CD4-positive, alpha-beta T cell (primary cell): ENCODE measurements around the gene TBC1D22A. TPM values are rescaled to one million over a fixed set of nuclear protein-coding genes. Genes with fewer than 3 reads are reported as not detected.

Source experiments
- ATAC-seq: fragments of 200-7000 bp; cut with Tn5 transposase; one replicate; pipeline ENCODE4 v1.10.0; 2022; ENCODE audit warnings: mild to moderate bottlenecking; ENCODE audit not compliant: poor library complexity
- CTCF ChIA-PET: fragments of 350-600 bp; sonication (Branson Sonifier 250); formaldehyde crosslinking; loops from one replicate; lab custom pipeline; 2021; ENCODE audit warnings: antibody characterized with exemption, inconsistent platforms; lab: Charles Lee
- POLR2A ChIA-PET: fragments of 350-600 bp; sonication (Branson Sonifier 250); formaldehyde crosslinking; loops from one replicate; lab custom pipeline; 2021; ENCODE audit warnings: antibody characterized with exemption, inconsistent platforms; lab: Charles Lee
- DNase-seq, 14 experiments: peaks; one replicate each; pipeline ENCODE4 v3.0.0-alpha.2; 2013 to 2020; ENCODE audit warnings: mixed read lengths in 2 of 14
- H3K27ac ChIP-seq, 2 donors: one replicate each; pipeline versions ENCODE4 v1.5.1 to v1.7.0; 2013; ENCODE audit warnings: low read length in 2 of 2, low read depth in 1 of 2, mild to moderate bottlenecking in 1 of 2
- H3K27me3 ChIP-seq, 2 experiments: 1 replicate in 1 of 2; 2 replicates in 1 of 2; pipeline versions ENCODE4 v1.6.1 to v1.7.0; 2013; ENCODE audit warnings: low read length in 2 of 2, control low read depth in 1 of 2, mild to moderate bottlenecking in 1 of 2, moderate library complexity in 1 of 2; ENCODE audit not compliant: insufficient read depth in 2 of 2, control insufficient read depth in 1 of 2
- H3K36me3 ChIP-seq: one replicate; pipeline ENCODE4 v1.6.1; 2013; ENCODE audit warnings: low read length, control low read depth; ENCODE audit not compliant: insufficient read depth
- H3K4me1 ChIP-seq: one replicate; pipeline ENCODE4 v1.6.1; 2013; ENCODE audit warnings: low read length, control low read depth; ENCODE audit not compliant: insufficient read depth
- H3K4me3 ChIP-seq: one replicate; pipeline ENCODE4 v1.5.1; 2013; ENCODE audit warnings: mild to moderate bottlenecking, low read length, moderate library complexity
- H3K9me3 ChIP-seq, 2 experiments: 1 replicate in 1 of 2; 2 replicates in 1 of 2; pipeline versions ENCODE4 v1.6.1 to v1.7.0; 2013; ENCODE audit warnings: low read length in 2 of 2, mild to moderate bottlenecking in 2 of 2, control low read depth in 1 of 2, moderate library complexity in 1 of 2; ENCODE audit not compliant: control insufficient read depth in 1 of 2, insufficient read depth in 1 of 2
- H3K27ac Mint-ChIP-seq: one replicate; pipeline ENCODE4 v1.8.0; 2020; ENCODE audit warnings: mixed read lengths
- H3K27me3 Mint-ChIP-seq: one replicate; pipeline ENCODE4 v1.8.0; 2021; ENCODE audit warnings: mixed read lengths
- H3K36me3 Mint-ChIP-seq: one replicate; pipeline ENCODE4 v1.8.0; 2021; ENCODE audit warnings: low read depth, mixed read lengths
- H3K4me1 Mint-ChIP-seq: one replicate; pipeline ENCODE4 v1.8.0; 2021; ENCODE audit warnings: low read depth, mixed read lengths
- H3K4me3 Mint-ChIP-seq: one replicate; pipeline ENCODE4 v1.8.0; 2020; ENCODE audit warnings: mild to moderate bottlenecking, mixed read lengths
- H3K9me3 Mint-ChIP-seq: one replicate; pipeline ENCODE4 v1.8.0; 2020; ENCODE audit warnings: mixed read lengths
- CTCF ChIP-seq: fragments of 200-600 bp; IDR thresholded peaks from one replicate; pipeline ENCODE4 v1.8.0; 2022; ENCODE audit warnings: antibody characterized with exemption, mild to moderate bottlenecking
- intact Hi-C, 2 experiments: fragments of 100-400 bp; cut with DNase I in 1 of 2; cut with micrococcal nuclease in 1 of 2; formaldehyde crosslinking; loops; one replicate each; pipeline versions ENCODE4 v1.15.1 to v1.9.0; 2023 to 2025; cut with DNase I, micrococcal nuclease
- total RNA-seq, 174 experiments: library from RNA in 2 of 174; stranded (reverse) in 2 of 174; gene quantifications; one replicate each; pipeline ENCODE4 v1.2.3 and lab custom pipeline; 2021 to 2026

Gene TBC1D22A
- total RNA-seq, 2 experiments from 2014 or later: 27.1 to 31.7 TPM

DNA sequence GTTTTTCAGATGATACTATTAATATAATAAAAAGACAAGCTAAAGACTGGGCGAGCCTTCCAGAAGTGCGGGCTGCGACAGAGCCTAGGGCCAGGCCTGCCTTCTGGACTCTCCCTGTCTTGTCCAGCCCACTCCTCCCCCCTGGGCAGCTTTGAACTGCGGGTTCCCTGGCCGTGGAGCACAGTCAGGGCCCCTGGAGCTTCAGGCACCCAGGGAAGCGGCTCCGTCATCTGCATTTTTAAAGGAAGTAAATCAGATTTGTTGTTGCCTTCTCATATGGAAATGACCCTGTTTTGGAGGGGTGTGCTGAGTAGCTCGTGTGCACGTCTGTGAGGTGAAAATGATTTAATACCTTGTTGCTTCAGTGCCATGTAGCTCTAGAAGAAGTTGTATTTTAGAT is 265.3 kb downstream of the TBC1D22A start:
- Mint-ChIP-seq H3K4me3 (no peak overlapping the region), H3K9me3 (no peaks in the 10 kb centered on the region), H3K27me3 (no peaks in the 10 kb centered on the region), H3K36me3 (peaks cover 15% of the 10 kb centered on the region), H3K27ac (no peak overlapping the region), H3K4me1 (peaks cover 17% of the 10 kb centered on the region)
- Histone ChIP-seq H3K4me1 (no peaks in the 10 kb centered on the region), H3K4me3 (no peak overlapping the region), H3K9me3 (no peaks in the 10 kb centered on the region), H3K36me3 (peaks cover 6% of the 10 kb centered on the region), H3K27ac (no peak overlapping the region), H3K27me3 (no peaks in the 10 kb centered on the region)
- ChIA-PET CTCF (no interaction called here), POLR2A (no interaction called here)
- ATAC-seq: no peak
- intact Hi-C loops: no loop called here
- DNase-seq: no peak
- TF ChIP-seq CTCF: no peak

DNA sequence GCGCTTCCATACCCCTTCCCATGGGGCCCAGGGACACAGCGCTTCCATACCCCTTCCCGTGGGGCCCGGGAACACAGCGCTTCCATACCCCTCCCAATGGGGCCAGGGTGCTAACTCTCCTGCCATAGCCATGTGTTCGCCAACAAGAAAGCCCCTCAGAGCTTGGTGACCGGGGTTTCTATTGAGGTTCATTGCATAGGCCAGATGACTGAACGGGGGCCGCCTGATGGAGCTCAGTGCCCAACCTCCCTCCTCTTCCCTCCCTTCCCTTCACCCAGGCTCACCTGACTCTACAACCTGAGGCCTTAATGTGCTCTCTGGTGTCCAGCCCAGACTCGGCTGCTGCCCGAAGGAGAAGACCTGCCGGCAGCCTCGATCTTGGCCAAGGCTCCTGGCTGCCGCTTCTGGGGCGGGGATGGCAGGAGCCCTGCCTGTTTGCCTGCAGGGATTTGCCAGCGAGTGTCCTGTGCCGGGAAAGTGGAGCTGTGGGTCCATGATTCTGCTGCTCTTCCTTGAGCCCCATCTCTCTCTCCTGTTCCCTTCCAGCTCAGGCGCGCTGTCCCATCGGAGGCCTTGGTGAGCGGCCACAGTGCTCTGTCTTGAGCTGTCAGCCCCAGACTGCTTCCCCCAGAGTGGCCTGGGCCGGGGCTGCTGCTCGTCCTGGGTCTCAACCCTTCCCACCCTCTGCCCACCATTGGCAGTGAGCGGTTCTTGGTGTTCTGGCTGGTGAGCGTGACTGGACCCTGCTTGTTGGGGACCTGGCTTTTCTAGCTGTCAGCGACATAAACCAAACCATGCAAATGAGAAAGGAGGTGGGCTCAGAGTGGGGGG is 267.0 kb downstream of the TBC1D22A start:
- no peak overlapping the region for H3K27ac Mint-ChIP-seq
- ChIA-PET POLR2A (no interaction called here), CTCF (no interaction called here)
- TF ChIP-seq CTCF: no peak
- H3K4me3 Mint-ChIP-seq: no peak overlapping the region
- Histone ChIP-seq H3K9me3 (no peaks in the 10 kb centered on the region), H3K27me3 (no peaks in the 10 kb centered on the region), H3K4me3 (no peak overlapping the region), H3K4me1 (no peaks in the 10 kb centered on the region), H3K36me3 (no peaks in the 10 kb centered on the region), H3K27ac (no peak overlapping the region)
- peaks cover 4% of the 10 kb centered on the region for H3K36me3 Mint-ChIP-seq
- H3K9me3 Mint-ChIP-seq: no peaks in the 10 kb centered on the region
- H3K27me3 Mint-ChIP-seq: no peaks in the 10 kb centered on the region
- intact Hi-C loops: no loop called here
- no peak for ATAC-seq
- DNase-seq: no peak
- H3K4me1 Mint-ChIP-seq: peaks cover 4% of the 10 kb centered on the region

DNA sequence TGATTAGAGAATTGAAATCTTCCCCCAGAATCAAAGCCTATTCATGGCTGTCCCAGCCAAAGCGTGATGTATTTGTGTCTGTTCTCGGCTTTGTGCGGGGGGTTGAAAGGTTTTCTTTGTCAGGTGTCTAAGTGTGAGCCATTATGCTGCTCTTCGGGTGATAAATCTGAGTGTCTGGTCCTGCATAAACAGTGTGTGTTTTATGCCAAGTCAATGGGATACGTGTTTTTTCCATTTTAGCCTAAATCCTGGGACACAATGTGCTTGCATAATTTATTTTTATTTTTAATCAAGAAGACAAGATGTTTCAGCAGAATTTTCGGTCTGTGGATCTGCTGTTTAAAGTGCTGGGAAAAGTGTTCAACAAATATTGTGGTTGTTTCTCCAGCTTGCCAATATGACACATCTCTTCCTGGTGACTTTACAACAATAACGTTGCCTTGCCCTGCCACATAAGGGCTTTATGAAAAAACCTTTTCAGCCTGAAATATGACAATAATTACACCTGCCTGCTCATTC is 267.8 kb downstream of the TBC1D22A start:
- Histone ChIP-seq H3K4me1 (no peaks in the 10 kb centered on the region), H3K9me3 (no peaks in the 10 kb centered on the region), H3K4me3 (no peak overlapping the region), H3K27ac (no peak overlapping the region), H3K27me3 (no peaks in the 10 kb centered on the region), H3K36me3 (no peaks in the 10 kb centered on the region)
- no peaks in the 10 kb centered on the region for H3K9me3 Mint-ChIP-seq
- intact Hi-C loops: no loop called here
- no peak for ATAC-seq
- peaks cover 4% of the 10 kb centered on the region for H3K36me3 Mint-ChIP-seq
- POLR2A ChIA-PET: no interaction called here
- H3K4me1 Mint-ChIP-seq: peaks cover 4% of the 10 kb centered on the region
- H3K27ac Mint-ChIP-seq: no peak overlapping the region
- no peak for DNase-seq
- no peak for TF ChIP-seq CTCF
- no peak overlapping the region for H3K4me3 Mint-ChIP-seq
- H3K27me3 Mint-ChIP-seq: no peaks in the 10 kb centered on the region
- CTCF ChIA-PET: no interaction called here
